DMS 273 (cell line): ENCODE results near the gene PEX10.
"Not testable (repeated sequence)": the region's sequence is repeated elsewhere in the genome, so short reads cannot be mapped to it uniquely, and the experiment has no call there.

Source experiments
- DNase-seq: peaks from one replicate; lab custom pipeline; 2025; ENCODE audit not compliant: unreplicated experiment; lab: John Stamatoyannopoulos, UW

PEX10 gene

GRCh38 chr1:2443277-2444137 is 31.1 kb upstream of the PEX10 start:
- DNase-seq, result peak; percentile 65

GRCh38 chr1:2442661-2443060 is 30.3 kb upstream of the PEX10 start:
- DNase-seq, result no peak

- no peak for DNase-seq
Measured at GRCh38 chr1:2441746-2442145, 29.4 kb upstream of the PEX10 start.

- not testable (repeated sequence) for DNase-seq
Measured at GRCh38 chr1:2440346-2440745, 28.0 kb upstream of the PEX10 start.

GRCh38 chr1:2439369-2439768 is 27.0 kb upstream of the PEX10 start:
- no peak for DNase-seq

GRCh38 chr1:2438641-2439040 is 26.3 kb upstream of the PEX10 start:
- DNase-seq, result no peak

GRCh38 chr1:2438038-2438437 is 25.7 kb upstream of the PEX10 start:
- peak; percentile 86 for DNase-seq

GRCh38 chr1:2437617-2438016 is 25.3 kb upstream of the PEX10 start:
- no peak for DNase-seq

- DNase-seq, result no peak
Measured at GRCh38 chr1:2436876-2437275, 24.5 kb upstream of the PEX10 start.

GRCh38 chr1:2435746-2436355 is 23.5 kb upstream of the PEX10 start:
- DNase-seq, result no peak

GRCh38 chr1:2435091-2435490 is 22.7 kb upstream of the PEX10 start:
- no peak for DNase-seq

- no peak for DNase-seq
Measured at GRCh38 chr1:2433936-2434655, 21.7 kb upstream of the PEX10 start.

GRCh38 chr1:2433196-2433595 is 20.8 kb upstream of the PEX10 start:
- DNase-seq, result no peak

GRCh38 chr1:2432441-2432844 is 20.1 kb upstream of the PEX10 start:
- peak; percentile 56 for DNase-seq

- peak; percentile 88 for DNase-seq
Measured at GRCh38 chr1:2431518-2431917, 19.2 kb upstream of the PEX10 start.

- no peak for DNase-seq
Measured at GRCh38 chr1:2431103-2431502, 18.7 kb upstream of the PEX10 start.

GRCh38 chr1:2430592-2430973 is 18.2 kb upstream of the PEX10 start:
- no peak for DNase-seq

- DNase-seq, result peak; percentile 54
Measured at GRCh38 chr1:2429780-2430591, 17.6 kb upstream of the PEX10 start.

- DNase-seq, result peak; percentile 36
Measured at GRCh38 chr1:2428490-2428889, 16.1 kb upstream of the PEX10 start.

- DNase-seq, result no peak
Measured at GRCh38 chr1:2427976-2428375, 15.6 kb upstream of the PEX10 start.

- DNase-seq, result no peak
Measured at GRCh38 chr1:2427051-2427450, 14.7 kb upstream of the PEX10 start.
